ENCODE results near the gene CXCL3. TPM values are rescaled to one million over a fixed set of nuclear protein-coding genes. Genes with fewer than 3 reads are reported as not detected.

CXCL3 gene
- total RNA-seq, 2 experiments from 2014 or later = not detected

- DNase-seq = no peak
- Mint-ChIP-seq H3K4me1 (peaks cover 30% of the 10 kb centered on the region), H3K4me3 (no peak overlapping the region), H3K27ac (no peak overlapping the region), H3K36me3 (ENCODE audit: low read depth) (no peaks in the 10 kb centered on the region), H3K9me3 (peaks cover 5% of the 10 kb centered on the region), H3K27me3 (no peaks in the 10 kb centered on the region)
- ChIA-PET POLR2A (interaction anchor here (0.6 kb wide), 1 partner anchor 134 kb away, joined by 4 read pairs; no protein-coding TSS in a partner anchor), CTCF (no interaction called here)
These were observed 20.4 kb downstream of the CXCL3 start for GRCh38 chr4:74018116-74018515.

- Mint-ChIP-seq H3K4me1 (peaks cover 30% of the 10 kb centered on the region), H3K36me3 (ENCODE audit: low read depth) (no peaks in the 10 kb centered on the region), H3K27ac (peak overlapping the region; percentile 71), H3K27me3 (no peaks in the 10 kb centered on the region), H3K9me3 (peaks cover 5% of the 10 kb centered on the region), H3K4me3 (no peak overlapping the region)
- ChIA-PET POLR2A (no interaction called here), CTCF (no interaction called here)
- peak; percentile 12 for DNase-seq
These were observed 22.4 kb downstream of the CXCL3 start for GRCh38 chr4:74016068-74016467.

GRCh38 chr4:74015126-74015780 is 23.2 kb downstream of the CXCL3 start:
- ChIA-PET CTCF (no interaction called here), POLR2A (no interaction called here)
- peaks cover 30% of the 10 kb centered on the region for H3K4me1 Mint-ChIP-seq
- H3K27me3 Mint-ChIP-seq = no peaks in the 10 kb centered on the region
- no peak for DNase-seq
- no peaks in the 10 kb centered on the region for H3K36me3 Mint-ChIP-seq (ENCODE audit: low read depth)
- peak overlapping the region; percentile 28 for H3K27ac Mint-ChIP-seq
- H3K9me3 Mint-ChIP-seq = peaks cover 5% of the 10 kb centered on the region
- H3K4me3 Mint-ChIP-seq = no peak overlapping the region

- CTCF ChIA-PET = no interaction called here
- H3K27ac Mint-ChIP-seq = no peak overlapping the region
- POLR2A ChIA-PET = no interaction called here
- peaks cover 3% of the 10 kb centered on the region for H3K9me3 Mint-ChIP-seq
- peaks cover 30% of the 10 kb centered on the region for H3K4me1 Mint-ChIP-seq
- DNase-seq = no peak
- no peaks in the 10 kb centered on the region for H3K36me3 Mint-ChIP-seq (ENCODE audit: low read depth)
- H3K4me3 Mint-ChIP-seq = no peak overlapping the region
- H3K27me3 Mint-ChIP-seq = no peaks in the 10 kb centered on the region
These were observed 24.2 kb downstream of the CXCL3 start for GRCh38 chr4:74014332-74014731.

DNA sequence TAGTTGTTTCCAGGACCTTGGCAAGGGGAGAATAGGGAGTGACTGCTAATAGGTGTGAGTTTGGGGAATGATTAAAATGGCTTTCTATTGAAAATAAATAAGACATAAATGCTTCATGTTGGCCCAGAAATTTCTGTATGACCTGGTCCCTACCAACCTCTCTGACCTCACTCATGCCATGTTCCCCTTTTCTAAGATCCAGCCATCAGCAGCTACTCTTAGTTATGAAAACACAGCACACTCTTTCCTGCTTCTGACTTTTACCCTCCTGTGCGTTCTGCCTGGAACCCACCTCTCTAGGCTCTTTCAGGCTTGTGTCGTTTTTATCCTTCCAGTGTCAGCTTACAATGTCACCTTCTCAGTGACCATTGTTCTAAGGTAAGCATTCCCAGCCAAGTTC is 25.2 kb downstream of the CXCL3 start:
- peaks cover 26% of the 10 kb centered on the region for H3K4me1 Mint-ChIP-seq
- peaks cover 3% of the 10 kb centered on the region for H3K9me3 Mint-ChIP-seq
- ChIA-PET POLR2A (no interaction called here), CTCF (no interaction called here)
- H3K4me3 Mint-ChIP-seq = no peak overlapping the region
- no peaks in the 10 kb centered on the region for H3K36me3 Mint-ChIP-seq (ENCODE audit: low read depth)
- H3K27me3 Mint-ChIP-seq = no peaks in the 10 kb centered on the region
- H3K27ac Mint-ChIP-seq = no peak overlapping the region
- DNase-seq = no peak

DNA sequence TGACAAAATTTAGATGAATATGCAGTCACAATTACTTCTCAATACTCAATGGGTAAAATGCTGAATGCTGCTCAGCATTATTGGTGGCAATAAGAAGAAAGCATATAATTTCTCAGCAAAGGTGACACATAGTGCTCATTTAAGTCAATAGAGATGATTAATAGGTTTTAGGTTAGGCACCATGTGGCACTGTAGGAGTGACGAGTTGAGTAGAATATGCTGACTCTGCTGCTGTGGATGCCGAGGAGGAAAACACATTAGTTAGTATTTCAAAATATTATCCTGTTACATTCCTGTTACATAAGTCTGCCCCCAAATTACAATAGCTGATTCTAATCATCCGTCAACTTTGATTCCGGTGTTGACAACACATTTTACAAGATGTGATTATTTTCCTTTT is 26.4 kb downstream of the CXCL3 start:
- Mint-ChIP-seq H3K27me3 (no peaks in the 10 kb centered on the region), H3K36me3 (ENCODE audit: low read depth) (no peaks in the 10 kb centered on the region), H3K4me3 (no peak overlapping the region), H3K4me1 (peaks cover 23% of the 10 kb centered on the region), H3K27ac (no peak overlapping the region), H3K9me3 (peaks cover 3% of the 10 kb centered on the region)
- ChIA-PET POLR2A (no interaction called here), CTCF (no interaction called here)
- DNase-seq = no peak

DNA sequence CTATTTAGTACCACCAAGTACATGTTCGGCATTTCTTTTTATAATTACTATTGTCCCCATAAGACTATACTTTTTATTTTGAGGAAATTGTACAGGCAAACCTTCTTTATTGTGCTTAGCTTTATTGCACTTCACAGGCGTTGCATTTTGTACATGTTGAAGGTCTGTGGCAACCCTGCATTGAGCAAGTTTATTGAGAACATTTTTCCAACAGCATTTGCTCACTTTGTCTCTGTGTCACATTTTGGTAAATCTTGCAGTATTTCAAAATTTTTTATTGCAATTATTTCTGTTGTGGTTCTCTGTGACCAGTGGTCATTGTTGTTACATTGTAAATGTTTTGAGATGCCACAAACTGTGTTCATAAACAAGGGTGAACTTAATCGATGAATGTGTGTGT is 29.2 kb downstream of the CXCL3 start:
- ChIA-PET POLR2A (no interaction called here), CTCF (no interaction called here)
- H3K4me3 Mint-ChIP-seq = no peak overlapping the region
- H3K36me3 Mint-ChIP-seq (ENCODE audit: low read depth) = no peaks in the 10 kb centered on the region
- no peak for DNase-seq
- no peaks in the 10 kb centered on the region for H3K27me3 Mint-ChIP-seq
- peaks cover 1% of the 10 kb centered on the region for H3K4me1 Mint-ChIP-seq
- H3K9me3 Mint-ChIP-seq = no peaks in the 10 kb centered on the region
- H3K27ac Mint-ChIP-seq = no peak overlapping the region

- no peak for DNase-seq
- Mint-ChIP-seq H3K36me3 (ENCODE audit: low read depth) (no peaks in the 10 kb centered on the region), H3K9me3 (no peaks in the 10 kb centered on the region), H3K27ac (no peak overlapping the region), H3K27me3 (peaks cover 1% of the 10 kb centered on the region), H3K4me3 (no peak overlapping the region), H3K4me1 (no peaks in the 10 kb centered on the region)
- ChIA-PET POLR2A (no interaction called here), CTCF (no interaction called here)
These were observed 32.4 kb downstream of the CXCL3 start for GRCh38 chr4:74006009-74006476.

DNA sequence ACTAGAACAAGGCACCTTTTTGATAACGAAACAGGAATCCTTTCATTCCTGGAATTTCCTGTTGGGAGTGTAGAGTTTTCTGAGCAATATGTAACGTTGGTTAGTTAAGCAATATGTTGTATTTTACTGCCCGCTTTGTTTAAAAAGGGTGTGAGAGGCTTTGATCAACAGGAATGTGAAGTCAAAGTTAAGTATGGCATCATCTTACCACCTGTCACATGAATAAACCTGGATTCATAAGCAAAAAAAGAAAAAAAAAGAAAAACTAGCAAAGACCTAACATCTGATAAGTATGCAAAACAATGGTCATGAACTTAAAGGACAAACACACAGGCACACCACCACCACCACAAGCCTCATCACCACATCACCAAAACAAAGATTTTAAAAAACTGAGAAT is 33.0 kb downstream of the CXCL3 start:
- POLR2A ChIA-PET = no interaction called here
- peaks cover 5% of the 10 kb centered on the region for H3K27me3 Mint-ChIP-seq
- no peaks in the 10 kb centered on the region for H3K4me1 Mint-ChIP-seq
- H3K27ac Mint-ChIP-seq = no peak overlapping the region
- DNase-seq = no peak
- H3K9me3 Mint-ChIP-seq = no peaks in the 10 kb centered on the region
- H3K4me3 Mint-ChIP-seq = no peak overlapping the region
- H3K36me3 Mint-ChIP-seq (ENCODE audit: low read depth) = no peaks in the 10 kb centered on the region
- CTCF ChIA-PET = no interaction called here

GRCh38 chr4:74004668-74005067 is 33.8 kb downstream of the CXCL3 start:
- no peak overlapping the region for H3K27ac Mint-ChIP-seq
- ChIA-PET CTCF (no interaction called here), POLR2A (no interaction called here)
- no peaks in the 10 kb centered on the region for H3K4me1 Mint-ChIP-seq
- H3K4me3 Mint-ChIP-seq = no peak overlapping the region
- no peaks in the 10 kb centered on the region for H3K9me3 Mint-ChIP-seq
- no peaks in the 10 kb centered on the region for H3K36me3 Mint-ChIP-seq (ENCODE audit: low read depth)
- peaks cover 7% of the 10 kb centered on the region for H3K27me3 Mint-ChIP-seq
- DNase-seq = no peak

DNA sequence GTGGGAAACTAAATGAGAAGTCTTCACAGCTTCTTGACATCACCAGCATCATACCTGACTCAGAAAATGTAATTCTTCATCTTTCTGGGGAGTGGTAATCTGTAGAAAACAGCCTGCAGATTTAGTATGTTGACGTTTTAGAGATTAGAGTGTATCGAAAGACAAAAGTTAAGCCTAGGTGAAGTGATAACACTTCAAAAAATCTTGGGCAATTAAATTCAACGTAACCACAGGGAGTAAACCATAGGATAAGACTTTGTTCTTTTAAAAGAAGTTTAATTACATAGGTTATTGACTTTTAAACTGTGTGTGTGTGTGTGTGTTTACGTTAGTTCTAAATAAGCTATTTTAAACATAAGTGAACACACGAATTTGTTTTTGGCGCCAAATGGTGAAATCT is 38.2 kb downstream of the CXCL3 start:
- POLR2A ChIA-PET = no interaction called here
- no peaks in the 10 kb centered on the region for H3K36me3 Mint-ChIP-seq (ENCODE audit: low read depth)
- CTCF ChIA-PET = no interaction called here
- H3K4me3 Mint-ChIP-seq = no peak overlapping the region
- H3K27me3 Mint-ChIP-seq = peaks cover 26% of the 10 kb centered on the region
- H3K27ac Mint-ChIP-seq = no peak overlapping the region
- no peaks in the 10 kb centered on the region for H3K4me1 Mint-ChIP-seq
- H3K9me3 Mint-ChIP-seq = no peaks in the 10 kb centered on the region
- no peak for DNase-seq

- no peak for DNase-seq
- H3K4me1 Mint-ChIP-seq = no peaks in the 10 kb centered on the region
- no peak within 1 kb of the TSS for H3K27ac Mint-ChIP-seq
- H3K27me3 Mint-ChIP-seq = peaks cover 32% of the 10 kb centered on the region
- H3K9me3 Mint-ChIP-seq = no peaks in the 10 kb centered on the region
- no peaks in the 10 kb centered on the region for H3K36me3 Mint-ChIP-seq (ENCODE audit: low read depth)
- ChIA-PET CTCF (no interaction called here), POLR2A (no interaction called here)
- no peak within 1 kb of the TSS for H3K4me3 Mint-ChIP-seq
These were observed 40.2 kb downstream of the CXCL3 start, which contains the start of gene CXCL5 for GRCh38 chr4:73998040-73999011. TSS of gene CXCL5 (minus strand) at chr4:73998677. CDS start at chr4:73998581, 96 bp downstream.

DNA sequence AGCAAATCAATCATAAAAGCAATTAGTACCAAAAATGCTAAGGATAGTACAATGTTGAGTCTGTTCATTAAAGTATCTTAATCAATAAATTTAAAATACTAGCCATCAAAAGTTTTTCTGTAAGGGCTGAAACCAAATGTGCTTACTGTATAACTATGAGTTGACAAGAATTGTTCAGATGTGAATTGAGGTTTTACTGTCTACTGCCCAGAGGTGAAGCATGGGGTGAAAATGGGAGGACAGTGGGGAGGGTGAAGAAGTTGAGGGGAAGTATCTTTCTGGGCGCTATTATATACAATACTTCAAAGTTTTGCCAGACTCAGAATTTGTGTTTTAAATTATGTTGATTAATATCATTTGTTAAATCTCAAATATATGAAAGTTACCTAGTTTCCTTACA is 46.4 kb downstream of the CXCL3 start:
- ChIA-PET POLR2A (no interaction called here), CTCF (no interaction called here)
- H3K27ac Mint-ChIP-seq = no peak overlapping the region
- no peaks in the 10 kb centered on the region for H3K36me3 Mint-ChIP-seq (ENCODE audit: low read depth)
- no peak for DNase-seq
- no peaks in the 10 kb centered on the region for H3K4me1 Mint-ChIP-seq
- H3K27me3 Mint-ChIP-seq = peaks cover 8% of the 10 kb centered on the region
- no peaks in the 10 kb centered on the region for H3K9me3 Mint-ChIP-seq
- no peak overlapping the region for H3K4me3 Mint-ChIP-seq

- peaks cover 8% of the 10 kb centered on the region for H3K27me3 Mint-ChIP-seq
- no peaks in the 10 kb centered on the region for H3K4me1 Mint-ChIP-seq
- CTCF ChIA-PET = no interaction called here
- no peak for DNase-seq
- H3K27ac Mint-ChIP-seq = no peak overlapping the region
- no peak overlapping the region for H3K4me3 Mint-ChIP-seq
- no peaks in the 10 kb centered on the region for H3K9me3 Mint-ChIP-seq
- no peaks in the 10 kb centered on the region for H3K36me3 Mint-ChIP-seq (ENCODE audit: low read depth)
- POLR2A ChIA-PET = no interaction called here
These were observed 46.8 kb downstream of the CXCL3 start for GRCh38 chr4:73991742-73992000.
